Subcutaneous adipose tissue (tissue), 4 donors: ENCODE results near the gene UVRAG. TPM values are rescaled to one million over a fixed set of nuclear protein-coding genes. Genes with fewer than 3 reads are reported as not detected.

Source experiments
- total RNA-seq, 4 donors: library from RNA; depleted of rRNA; stranded (reverse); fragments of >200 nt; gene quantifications; one replicate each; pipeline ENCODE4 v1.1.0, GENCODE V29; 2016
- TF ChIP-seq, protein P1 (sequence below): fragments of 450-650 bp; IDR thresholded peaks from one replicate; pipeline ENCODE4 v1.5.1; 2016; ENCODE audit warnings: low read depth, mild to moderate bottlenecking, control low read depth, antibody characterized with exemption, moderate library complexity

UVRAG gene
- total RNA-seq, 4 donors from 2014 or later = 59.7 to 108 (median 93.7) TPM

GRCh38 chr11:75831915-75832502, 17.0 kb downstream of the UVRAG start:
- TF ChIP-seq, protein P1, sequence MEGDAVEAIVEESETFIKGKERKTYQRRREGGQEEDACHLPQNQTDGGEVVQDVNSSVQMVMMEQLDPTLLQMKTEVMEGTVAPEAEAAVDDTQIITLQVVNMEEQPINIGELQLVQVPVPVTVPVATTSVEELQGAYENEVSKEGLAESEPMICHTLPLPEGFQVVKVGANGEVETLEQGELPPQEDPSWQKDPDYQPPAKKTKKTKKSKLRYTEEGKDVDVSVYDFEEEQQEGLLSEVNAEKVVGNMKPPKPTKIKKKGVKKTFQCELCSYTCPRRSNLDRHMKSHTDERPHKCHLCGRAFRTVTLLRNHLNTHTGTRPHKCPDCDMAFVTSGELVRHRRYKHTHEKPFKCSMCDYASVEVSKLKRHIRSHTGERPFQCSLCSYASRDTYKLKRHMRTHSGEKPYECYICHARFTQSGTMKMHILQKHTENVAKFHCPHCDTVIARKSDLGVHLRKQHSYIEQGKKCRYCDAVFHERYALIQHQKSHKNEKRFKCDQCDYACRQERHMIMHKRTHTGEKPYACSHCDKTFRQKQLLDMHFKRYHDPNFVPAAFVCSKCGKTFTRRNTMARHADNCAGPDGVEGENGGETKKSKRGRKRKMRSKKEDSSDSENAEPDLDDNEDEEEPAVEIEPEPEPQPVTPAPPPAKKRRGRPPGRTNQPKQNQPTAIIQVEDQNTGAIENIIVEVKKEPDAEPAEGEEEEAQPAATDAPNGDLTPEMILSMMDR = no peak

DNA sequence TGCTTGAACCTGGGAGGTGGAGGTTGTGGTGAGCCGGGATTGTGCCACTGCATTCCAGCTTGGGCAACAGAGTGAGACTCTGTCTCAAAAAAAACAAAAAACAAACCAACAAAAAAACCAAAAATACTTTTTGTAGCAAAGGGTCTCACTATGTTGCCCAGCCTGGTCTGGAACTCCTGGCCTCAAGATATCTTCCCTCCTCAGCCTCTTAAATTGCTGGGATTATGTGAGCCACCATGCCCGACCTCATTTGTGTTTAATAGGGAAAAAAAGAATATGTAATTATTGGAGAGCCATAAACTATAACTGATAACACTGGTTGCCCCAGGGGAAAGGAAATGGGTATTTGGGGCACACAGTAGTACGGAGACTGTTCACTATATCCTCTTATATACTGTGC, 19.7 kb downstream of the UVRAG start:
- TF ChIP-seq, protein P1 = no peak

DNA sequence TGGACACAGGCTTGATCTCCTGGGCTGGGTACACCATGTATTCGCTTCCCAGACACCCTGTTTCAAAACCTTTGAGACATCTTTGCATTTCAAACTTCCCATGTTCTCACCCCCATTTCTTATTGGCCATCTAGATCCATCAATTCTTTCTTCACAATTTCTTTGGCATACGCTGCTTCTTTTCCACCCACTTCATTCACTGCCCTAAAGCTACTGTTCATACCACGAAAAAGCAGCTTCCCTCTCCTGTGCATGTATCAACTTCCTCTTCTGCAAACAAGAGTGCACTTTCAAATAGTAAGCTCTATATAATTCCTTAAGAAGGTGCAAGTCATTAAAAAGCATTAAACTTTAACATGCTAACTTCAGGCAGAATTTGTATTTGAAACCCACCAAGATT, 21.4 kb downstream of the UVRAG start:
- TF ChIP-seq, protein P1 = no peak

- TF ChIP-seq, protein P1 = no peak
Measured at GRCh38 chr11:75839851-75840250, 24.8 kb downstream of the UVRAG start.

- TF ChIP-seq, protein P1 = no peak
Measured at GRCh38 chr11:75840522-75840921, 25.5 kb downstream of the UVRAG start.

- TF ChIP-seq, protein P1 = no peak
Measured at GRCh38 chr11:75841739-75842138, 26.7 kb downstream of the UVRAG start.

GRCh38 chr11:75845324-75845723, 30.3 kb downstream of the UVRAG start:
- TF ChIP-seq, protein P1 = no peak
